IMR-90 (cell line): ENCODE results near the gene ATRX. TPM values are rescaled to one million over a fixed set of nuclear protein-coding genes. Genes with fewer than 3 reads are reported as not detected.

ENCODE experiments used
- ATAC-seq: fragments of 200-7000 bp; cut with Tn5 transposase; 2 replicates; pipeline ENCODE4 v1.9.1; 2020; ENCODE audit warnings: low read depth, mild to moderate bottlenecking, moderate library complexity
- BruUV-seq: library from RNA; stranded (reverse); fragments of 400-500 nt; replicated peaks from 2 replicates; lab custom pipeline; 2021; lab: Mats Ljungman, UMichigan
- CTCF ChIA-PET: fragments of 300-600 bp; formaldehyde crosslinking; extraction: SDS; loops from one replicate; lab custom pipeline; 2021; ENCODE audit warnings: antibody characterized with exemption; lab: Yijun Ruan, JAX
- POLR2A ChIA-PET: fragments of 300-600 bp; sonication (Branson Sonifier 250); formaldehyde crosslinking; loops from one replicate; lab custom pipeline; 2022; ENCODE audit warnings: antibody characterized with exemption; ENCODE audit not compliant: unreplicated experiment; lab: Charles Lee
- DNase-seq: peaks from one replicate; pipeline ENCODE4 v3.0.0; 2013
- H2AFZ ChIP-seq: replicated peaks from 2 replicates; pipeline ENCODE3; 2013; ENCODE audit warnings: low read length, mild to moderate bottlenecking; ENCODE audit not compliant: poor library complexity
- H2AK5ac ChIP-seq: 2 replicates; pipeline ENCODE4 v1.6.1; 2013; ENCODE audit warnings: low read depth, low read length, inconsistent platforms
- H2AK9ac ChIP-seq: replicated peaks from 2 replicates; pipeline ENCODE3; 2013; ENCODE audit warnings: mild to moderate bottlenecking, low read depth, low read length, moderate library complexity; ENCODE audit not compliant: poor library complexity
- H2BK120ac ChIP-seq: 2 replicates; pipeline ENCODE4 v1.6.1; 2013; ENCODE audit warnings: low read depth, low read length, inconsistent platforms
- H2BK15ac ChIP-seq: 3 replicates; pipeline ENCODE4 v1.6.1; 2013; ENCODE audit warnings: low read depth, low read length, inconsistent platforms
- H2BK20ac ChIP-seq: 2 replicates; pipeline ENCODE4 v1.6.1; 2013; ENCODE audit warnings: low read depth, mild to moderate bottlenecking, inconsistent platforms, low read length, moderate library complexity
- H2BK5ac ChIP-seq: 2 replicates; pipeline ENCODE4 v1.6.1; 2013; ENCODE audit warnings: mild to moderate bottlenecking, low read depth, low read length, inconsistent platforms; ENCODE audit not compliant: poor library complexity, severe bottlenecking
- H3K14ac ChIP-seq: replicated peaks from 2 replicates; pipeline ENCODE4 v1.6.1; 2013; ENCODE audit warnings: low read depth, low read length, inconsistent platforms
- H3K18ac ChIP-seq: 2 replicates; pipeline ENCODE4 v1.6.1; 2013; ENCODE audit warnings: low read depth, low read length, control low read depth
- H3K23ac ChIP-seq: 2 replicates; pipeline ENCODE4 v1.6.1; 2013; ENCODE audit warnings: low read depth, low read length, inconsistent platforms
- H3K27ac ChIP-seq: 2 replicates; pipeline ENCODE4 v1.5.1; 2013; ENCODE audit warnings: mild to moderate bottlenecking, control low read depth, low read length; ENCODE audit not compliant: insufficient read depth
- H3K27me3 ChIP-seq: 2 replicates; pipeline ENCODE4 v1.6.1; 2013; ENCODE audit warnings: low read length; ENCODE audit not compliant: control insufficient read depth, insufficient read depth
- H3K36me3 ChIP-seq: 2 replicates; pipeline ENCODE4 v1.6.1; 2013; ENCODE audit warnings: low read length, mixed read lengths; ENCODE audit not compliant: control insufficient read depth, insufficient read depth
- H3K4ac ChIP-seq: 2 replicates; pipeline ENCODE4 v1.6.1; 2013; ENCODE audit warnings: low read depth, low read length, inconsistent platforms
- H3K4me1 ChIP-seq: 2 replicates; pipeline ENCODE4 v1.6.1; 2013; ENCODE audit warnings: low read length, mixed read lengths; ENCODE audit not compliant: control insufficient read depth, insufficient read depth
- H3K4me2 ChIP-seq: 2 replicates; pipeline ENCODE4 v1.6.1; 2013; ENCODE audit warnings: low read depth, mild to moderate bottlenecking, control low read depth, low read length, moderate library complexity
- H3K4me3 ChIP-seq: 2 replicates; pipeline ENCODE4 v1.5.1; 2013; ENCODE audit warnings: low read depth, mild to moderate bottlenecking, control low read depth, low read length, moderate library complexity; ENCODE audit not compliant: insufficient read depth
- H3K56ac ChIP-seq: 2 replicates; pipeline ENCODE4 v1.6.1; 2013; ENCODE audit warnings: low read length, inconsistent platforms; ENCODE audit not compliant: insufficient read depth; ENCODE audit errors: extremely low read depth
- H3K79me1 ChIP-seq, 2 experiments: 2 replicates each; pipeline ENCODE4 v1.6.1; 2013; ENCODE audit warnings: low read length in 2 of 2, inconsistent platforms in 1 of 2, low read depth in 1 of 2
- H3K9ac ChIP-seq: 2 replicates; pipeline ENCODE4 v1.6.1; 2013; ENCODE audit warnings: low read depth, low read length, control low read depth
- H3K9me1 ChIP-seq: 2 replicates; pipeline ENCODE4 v1.6.1; 2013; ENCODE audit warnings: low read length, inconsistent platforms; ENCODE audit not compliant: insufficient read depth
- H3K9me3 ChIP-seq: 2 replicates; pipeline ENCODE4 v1.6.1; 2013; ENCODE audit warnings: low read length; ENCODE audit not compliant: control insufficient read depth, insufficient read depth
- H4K20me1 ChIP-seq: 2 replicates; pipeline ENCODE4 v1.6.1; 2013; ENCODE audit warnings: low read length, inconsistent platforms; ENCODE audit not compliant: insufficient read depth
- H4K5ac ChIP-seq: 2 replicates; pipeline ENCODE4 v1.6.1; 2013; ENCODE audit warnings: mild to moderate bottlenecking, low read depth, low read length, control low read depth
- H4K8ac ChIP-seq, 2 experiments: 2 replicates each; pipeline ENCODE4 v1.6.1; 2013; ENCODE audit warnings: low read depth in 2 of 2, low read length in 2 of 2, control low read depth in 1 of 2, inconsistent platforms in 1 of 2
- H4K91ac ChIP-seq: 2 replicates; pipeline ENCODE4 v1.6.1; 2013; ENCODE audit warnings: low read depth, low read length, inconsistent platforms; ENCODE audit not compliant: insufficient read depth
- BHLHE40 ChIP-seq: fragments of 150-350 bp; IDR thresholded peaks from 2 replicates; pipeline ENCODE4 v1.6.1; 2016; ENCODE audit warnings: mild to moderate bottlenecking, low read depth, low read length
- CEBPB ChIP-seq: IDR thresholded peaks from 2 replicates; pipeline ENCODE4 v1.6.1; 2012; ENCODE audit warnings: low read depth, low read length, improper control_type of control experiment
- CHD1 ChIP-seq: IDR thresholded peaks from 2 replicates; pipeline ENCODE4 v1.6.1; 2012; ENCODE audit warnings: low read depth, low read length, improper control_type of control experiment
- CTCF ChIP-seq: conservative IDR thresholded peaks from 2 replicates; pipeline ENCODE4 v1.5.1; 2012; ENCODE audit warnings: mild to moderate bottlenecking, low read depth, low read length, improper control_type of control experiment
- ELK1 ChIP-seq: fragments of 150-350 bp; IDR thresholded peaks from 2 replicates; pipeline ENCODE4 v1.6.1; 2016; ENCODE audit warnings: low read depth, mild to moderate bottlenecking, low read length, moderate library complexity, borderline replicate concordance
- MAFK ChIP-seq: IDR thresholded peaks from 2 replicates; pipeline ENCODE4 v1.6.1; 2012; ENCODE audit warnings: low read depth, low read length, improper control_type of control experiment
- MXI1 ChIP-seq: IDR thresholded peaks from 2 replicates; pipeline ENCODE4 v1.6.1; 2012; ENCODE audit warnings: low read depth, mild to moderate bottlenecking, low read length, moderate library complexity, borderline replicate concordance
- RAD21 ChIP-seq: IDR thresholded peaks from 2 replicates; pipeline ENCODE4 v1.6.1; 2012; ENCODE audit warnings: low read length, improper control_type of control experiment
- RCOR1 ChIP-seq: IDR thresholded peaks from 2 replicates; pipeline ENCODE4 v1.6.1; 2012; ENCODE audit warnings: mild to moderate bottlenecking, low read length, improper control_type of control experiment; ENCODE audit not compliant: insufficient replicate concordance
- RFX5 ChIP-seq: IDR thresholded peaks from 2 replicates; pipeline ENCODE4 v1.8.0; 2012; ENCODE audit warnings: low read depth, mild to moderate bottlenecking, low read length, moderate library complexity
- SMC3 ChIP-seq: fragments of 150-350 bp; IDR thresholded peaks from 2 replicates; pipeline ENCODE4 v1.6.1; 2016; ENCODE audit warnings: low read depth, mild to moderate bottlenecking, antibody characterized with exemption, low read length, moderate library complexity
- USF2 ChIP-seq: fragments of 150-350 bp; IDR thresholded peaks from 2 replicates; pipeline ENCODE4 v1.6.1; 2017; ENCODE audit warnings: mild to moderate bottlenecking, antibody characterized with exemption, low read length, low read depth
- WGBS, 2 experiments: methylation state at CpG; one replicate each; pipeline versions ENCODE4 v1.1.5 to v1.1.7; 2013; ENCODE audit warnings: missing lambda C conversion rate in 2 of 2; ENCODE audit not compliant: insufficient read length in 1 of 2; ENCODE audit errors: extremely low coverage in 2 of 2; 5-methylcytosine and 5-hydroxymethylcytosine counted together
- dilution Hi-C: fragments of 300-500 bp; cut with HindIII; formaldehyde crosslinking; loops from one replicate; pipeline ENCODE4 v1.14.3; 2018; ENCODE audit warnings: low sequenced_read_pairs; ENCODE audit not compliant: unreplicated experiment
- in situ Hi-C: fragments of 300-500 bp; cut with MboI; formaldehyde crosslinking; loops from 3 replicates; pipeline ENCODE4 v1.14.3; 2019; ENCODE audit warnings: low sequenced_read_pairs, inconsistent platforms, mixed read lengths
- intact Hi-C: fragments of 100-400 bp; cut with micrococcal nuclease; formaldehyde crosslinking; loops from 2 replicates; pipeline ENCODE4 v1.10.0; 2022
- polyA plus RNA-seq, 3 experiments: library from polyadenylated mRNA; depleted of rRNA; stranded (reverse); fragments of >200 nt; gene quantifications; 2 replicates each; pipeline ENCODE4 v1.2.3, GENCODE V29; 2012; ENCODE audit warnings: low replicate concordance in 1 of 3
- total RNA-seq: library from RNA; depleted of rRNA; stranded (reverse); fragments of >200 nt; gene quantifications from 2 replicates; pipeline ENCODE4 v1.2.3, GENCODE V29; 2012

The ATRX gene
- total and polyA plus RNA-seq, 2 of the 4 experiments (the other 2 are of a cell fraction), result 20.7 to 73.8 TPM

- no peak overlapping the region for H2BK20ac ChIP-seq
- no peak overlapping the region for H3K18ac ChIP-seq
- H3K9me3 ChIP-seq, result no peaks in the 10 kb centered on the region
- BruUV-seq, result no TSS peak
- H3K4ac ChIP-seq, result no peak overlapping the region
- H3K14ac ChIP-seq, result no peak overlapping the region
- no peaks in the 10 kb centered on the region for H3K4me1 ChIP-seq
- no peak overlapping the region for H2BK15ac ChIP-seq
- no peak overlapping the region for H4K8ac ChIP-seq
- no peak overlapping the region for H2BK120ac ChIP-seq
- TF ChIP-seq ELK1 (no peak), MAFK (no peak), CTCF (no peak), RCOR1 (no peak), CHD1 (no peak), RFX5 (no peak), RAD21 (no peak), CEBPB (no peak), MXI1 (no peak), BHLHE40 (no peak), USF2 (no peak), SMC3 (no peak)
- H2AK9ac ChIP-seq, result no peak overlapping the region
- H2AK5ac ChIP-seq, result no peak overlapping the region
- no peak overlapping the region for H4K91ac ChIP-seq
- POLR2A ChIA-PET, result no interaction called here
- no peaks in the 10 kb centered on the region for H3K36me3 ChIP-seq
- no peak overlapping the region for H2AFZ ChIP-seq
- H3K4me2 ChIP-seq, result no peak overlapping the region
- in situ Hi-C loops (no loop called here), dilution Hi-C loops (no loop called here), intact Hi-C loops (no loop called here)
- no peak overlapping the region for H3K56ac ChIP-seq
- H3K27ac ChIP-seq, result no peak overlapping the region
- DNase-seq, result no peak
- H3K9ac ChIP-seq, result no peak overlapping the region
- H3K27me3 ChIP-seq, result no peaks in the 10 kb centered on the region
- no peak overlapping the region for H3K4me3 ChIP-seq
- no peaks in the 10 kb centered on the region for H3K9me1 ChIP-seq
- H3K79me1 ChIP-seq, result no peaks in the 10 kb centered on the region; a peak in 1 of 4 replicates
- H4K20me1 ChIP-seq, result no peaks in the 10 kb centered on the region
- no peak overlapping the region for H3K23ac ChIP-seq
- no peak overlapping the region for H4K5ac ChIP-seq
- CTCF ChIA-PET, result interaction anchor here (1.5 kb wide), 1 partner anchor 12 kb away, joined by 4 read pairs; no protein-coding TSS in a partner anchor
- WGBS, 2 experiments, result no CpG with 5 or more reads among the region's 1 CpG
- no peak overlapping the region for H2BK5ac ChIP-seq
- ATAC-seq, result no peak
Observed at GRCh38 chrX:77617206-77617605, 168.8 kb downstream of the ATRX start.
